D721Med (cell line): ENCODE results near the gene TMEM259.

Experiments
- DNase-seq: peaks from one replicate; pipeline ENCODE4 v3.0.0; 2011; ENCODE audit warnings: low spot score; ENCODE audit not compliant: insufficient read length
- FAIRE-seq: peaks from 2 replicates; lab custom pipeline; 2011; peaks lifted over from hg19 to GRCh38; lab: Jason Lieb, UNC
- TF ChIP-seq, protein P1 (sequence below): IDR thresholded peaks from 2 replicates; pipeline ENCODE4 v1.5.1; 2012; ENCODE audit warnings: mild to moderate bottlenecking, control low read depth; ENCODE audit not compliant: insufficient read depth; ENCODE audit errors: missing control alignments

The TMEM259 gene

GRCh38 chr19:1007399-1008251 is 13.3 kb downstream of the TMEM259 start:
- DNase-seq (no peak), FAIRE-seq (no peak)
- TF ChIP-seq, protein P1, sequence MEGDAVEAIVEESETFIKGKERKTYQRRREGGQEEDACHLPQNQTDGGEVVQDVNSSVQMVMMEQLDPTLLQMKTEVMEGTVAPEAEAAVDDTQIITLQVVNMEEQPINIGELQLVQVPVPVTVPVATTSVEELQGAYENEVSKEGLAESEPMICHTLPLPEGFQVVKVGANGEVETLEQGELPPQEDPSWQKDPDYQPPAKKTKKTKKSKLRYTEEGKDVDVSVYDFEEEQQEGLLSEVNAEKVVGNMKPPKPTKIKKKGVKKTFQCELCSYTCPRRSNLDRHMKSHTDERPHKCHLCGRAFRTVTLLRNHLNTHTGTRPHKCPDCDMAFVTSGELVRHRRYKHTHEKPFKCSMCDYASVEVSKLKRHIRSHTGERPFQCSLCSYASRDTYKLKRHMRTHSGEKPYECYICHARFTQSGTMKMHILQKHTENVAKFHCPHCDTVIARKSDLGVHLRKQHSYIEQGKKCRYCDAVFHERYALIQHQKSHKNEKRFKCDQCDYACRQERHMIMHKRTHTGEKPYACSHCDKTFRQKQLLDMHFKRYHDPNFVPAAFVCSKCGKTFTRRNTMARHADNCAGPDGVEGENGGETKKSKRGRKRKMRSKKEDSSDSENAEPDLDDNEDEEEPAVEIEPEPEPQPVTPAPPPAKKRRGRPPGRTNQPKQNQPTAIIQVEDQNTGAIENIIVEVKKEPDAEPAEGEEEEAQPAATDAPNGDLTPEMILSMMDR: no peak

DNA sequence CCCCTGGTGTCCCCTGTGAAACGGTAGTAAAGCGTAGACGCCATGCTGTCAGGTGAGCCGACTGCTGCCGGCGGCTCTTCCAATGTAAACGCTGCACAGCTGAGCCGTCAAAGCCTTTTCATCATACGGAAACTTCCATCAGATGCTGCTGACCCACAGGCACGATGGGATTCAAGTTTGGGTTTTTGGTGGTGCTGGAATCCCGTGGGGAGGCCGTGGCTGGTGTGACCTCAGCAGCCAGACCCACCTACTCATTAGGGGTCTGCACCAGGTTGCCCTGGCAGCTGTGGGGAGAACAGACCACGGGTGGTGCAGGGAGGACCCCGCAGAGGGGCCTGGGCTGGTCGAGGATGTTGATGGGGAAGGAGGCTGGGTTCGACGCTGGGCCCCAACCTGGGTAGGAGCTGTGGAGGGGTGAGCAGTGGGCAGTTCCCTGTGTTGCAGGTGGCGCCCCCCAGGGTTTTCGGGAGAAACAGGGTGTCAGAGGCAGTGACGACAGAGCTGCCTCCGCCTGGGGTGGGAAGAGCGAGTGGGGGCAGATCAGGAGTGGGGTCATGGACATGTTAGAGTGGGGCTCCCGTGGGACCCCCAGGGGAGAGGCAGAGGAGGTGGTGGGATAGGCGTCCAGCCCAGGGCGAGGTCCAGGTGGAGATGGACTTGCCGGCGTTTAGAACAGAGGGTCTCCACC is 14.1 kb downstream of the TMEM259 start:
- DNase-seq (no peak), FAIRE-seq (no peak)

GRCh38 chr19:1004803-1005664 is 15.9 kb downstream of the TMEM259 start:
- DNase-seq (no peak), FAIRE-seq (no peak)
- TF ChIP-seq, protein P1: no peak

More for the DNA sequence above, 14.1 kb downstream of the TMEM259 start:
- TF ChIP-seq, protein P1: no peak

DNA sequence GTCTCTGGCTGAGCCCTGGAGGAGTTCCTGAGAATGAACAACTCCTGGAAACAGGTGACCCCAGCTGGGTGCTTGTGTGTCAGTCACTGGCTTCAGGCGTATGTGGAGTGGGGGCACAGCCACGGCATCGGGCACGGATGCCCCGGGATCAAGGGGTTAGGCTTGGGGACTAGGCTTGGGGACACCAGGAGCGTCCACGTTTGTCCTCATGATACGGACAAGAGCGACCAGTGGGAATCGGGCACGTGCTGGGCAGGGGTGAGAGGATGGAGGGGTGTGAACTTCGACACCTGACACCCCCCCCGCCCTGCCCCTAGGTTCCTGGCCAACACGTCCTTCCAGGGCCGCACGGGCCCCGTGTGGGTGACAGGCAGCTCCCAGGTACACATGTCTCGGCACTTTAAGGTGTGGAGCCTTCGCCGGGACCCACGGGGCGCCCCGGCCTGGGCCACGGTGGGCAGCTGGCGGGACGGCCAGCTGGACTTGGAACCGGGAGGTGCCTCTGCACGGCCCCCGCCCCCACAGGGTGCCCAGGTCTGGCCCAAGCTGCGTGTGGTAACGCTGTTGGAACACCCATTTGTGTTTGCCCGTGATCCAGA is 16.6 kb downstream of the TMEM259 start:
- no peak for DNase-seq
- no peak for FAIRE-seq
- TF ChIP-seq, protein P1: no peak

DNA sequence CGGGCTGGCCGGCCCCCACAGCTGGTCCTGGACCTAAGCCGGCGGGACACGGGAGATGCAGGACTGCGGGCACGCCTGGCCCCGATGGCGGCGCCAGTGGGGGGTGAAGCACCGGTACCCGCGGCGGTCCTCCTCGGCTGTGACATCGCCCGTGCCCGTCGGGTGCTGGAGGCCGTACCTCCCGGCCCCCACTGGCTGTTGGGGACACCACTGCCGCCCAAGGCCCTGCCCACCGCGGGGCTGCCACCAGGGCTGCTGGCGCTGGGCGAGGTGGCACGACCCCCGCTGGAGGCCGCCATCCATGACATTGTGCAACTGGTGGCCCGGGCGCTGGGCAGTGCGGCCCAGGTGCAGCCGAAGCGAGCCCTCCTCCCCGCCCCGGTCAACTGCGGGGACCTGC is 17.6 kb downstream of the TMEM259 start:
- TF ChIP-seq, protein P1: no peak
- no peak for FAIRE-seq
- DNase-seq: no peak

DNA sequence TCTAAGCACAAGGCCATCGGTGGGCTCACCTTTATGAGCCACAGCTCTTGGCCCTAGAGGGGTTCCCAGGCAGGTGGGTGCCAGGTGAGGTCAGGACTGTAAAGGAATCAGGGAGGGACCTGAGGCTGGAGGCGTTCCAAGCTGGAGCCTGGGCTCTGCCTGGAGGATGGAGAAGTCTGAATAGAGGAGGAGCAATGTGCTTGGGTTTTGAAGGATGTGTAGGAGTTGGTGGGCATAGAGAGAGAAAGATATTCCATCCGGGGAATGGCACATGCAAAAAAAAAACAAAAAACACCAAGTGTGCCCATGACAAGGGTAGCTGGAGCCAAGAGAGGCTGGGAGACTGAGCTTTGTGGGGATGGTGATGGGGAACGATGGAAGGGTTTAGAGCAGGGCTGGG is 18.3 kb downstream of the TMEM259 start:
- TF ChIP-seq, protein P1: no peak
- DNase-seq (no peak), FAIRE-seq (no peak)
